ENCODE results near the gene DNAH7.

The DNAH7 gene

GRCh38 chr2:195864316-195864715, 204.3 kb downstream of the DNAH7 start:
- DNase-seq (ENCODE audit: low read depth in 2 of 2), result no peak

GRCh38 chr2:195863564-195863963, 205.1 kb downstream of the DNAH7 start:
- no peak for DNase-seq (ENCODE audit: low read depth in 2 of 2)

- no peak for DNase-seq (ENCODE audit: low read depth in 2 of 2)
Measured at GRCh38 chr2:195863121-195863520, 205.5 kb downstream of the DNAH7 start.

DNA sequence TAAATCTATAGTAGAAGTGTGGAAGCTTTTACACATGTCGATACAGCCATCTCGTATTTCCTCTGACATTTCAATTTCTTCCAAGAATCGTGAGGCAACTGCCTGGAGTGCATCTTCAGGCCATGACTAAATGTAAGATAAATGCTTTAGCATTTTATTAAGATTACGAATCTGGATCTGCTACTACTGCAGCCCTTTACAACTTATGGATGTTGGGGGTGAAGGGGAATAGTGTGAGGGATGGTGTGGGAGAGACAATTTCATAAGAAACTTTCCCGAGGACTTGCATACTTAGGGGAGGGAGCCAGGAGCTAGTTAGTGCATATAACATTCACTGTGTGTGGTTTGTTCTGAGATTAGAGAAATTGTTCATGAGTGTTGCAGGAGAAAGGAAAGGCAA, 206.8 kb downstream of the DNAH7 start:
- DNase-seq (ENCODE audit: low read depth in 2 of 2), result no peak

- no peak for DNase-seq (ENCODE audit: low read depth in 2 of 2)
Measured at GRCh38 chr2:195859513-195859912, 209.1 kb downstream of the DNAH7 start.

DNA sequence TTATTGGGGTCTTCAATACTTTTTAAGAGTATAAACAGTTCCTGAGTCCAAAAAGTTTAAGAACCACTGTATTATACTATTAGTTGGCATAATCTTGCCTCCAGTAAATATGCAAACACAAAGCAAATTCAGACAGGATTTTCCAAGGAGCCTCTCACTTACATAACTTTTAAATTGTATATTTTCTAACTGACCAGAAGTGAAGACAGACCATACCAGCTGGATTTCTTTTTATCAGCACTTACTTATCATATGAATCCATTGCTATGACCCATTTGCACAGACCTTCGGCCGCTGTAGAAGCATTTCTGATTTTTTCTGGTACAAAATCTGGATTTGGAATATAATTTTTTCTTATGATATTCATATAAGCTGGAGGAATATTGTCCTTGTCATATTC, 211.5 kb downstream of the DNAH7 start:
- DNase-seq (ENCODE audit: low read depth in 2 of 2), result no peak

DNA sequence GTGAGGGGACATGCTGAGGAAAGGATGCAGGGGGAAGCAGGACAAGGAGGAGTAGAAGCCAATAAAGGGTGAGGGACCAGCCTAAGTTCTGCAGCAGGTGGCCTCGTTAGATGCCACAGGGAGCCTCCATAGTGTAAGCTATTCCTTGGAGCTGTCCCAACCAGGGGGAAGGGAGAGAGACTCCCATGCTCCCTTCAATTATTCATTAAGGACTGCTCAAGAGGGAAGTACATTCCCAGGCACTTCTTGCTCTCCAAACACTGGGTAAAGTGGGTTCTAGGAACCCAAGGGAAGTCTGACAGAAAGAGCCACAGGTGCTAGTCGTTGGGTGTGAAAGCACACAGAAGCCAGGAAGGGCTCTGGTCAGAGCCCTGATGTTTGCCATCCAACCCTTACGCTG, 217.9 kb downstream of the DNAH7 start:
- no peak for DNase-seq (ENCODE audit: low read depth in 2 of 2)

- DNase-seq (ENCODE audit: low read depth in 2 of 2), result no peak
Measured at GRCh38 chr2:195848119-195848899, 220.3 kb downstream of the DNAH7 start.

DNA sequence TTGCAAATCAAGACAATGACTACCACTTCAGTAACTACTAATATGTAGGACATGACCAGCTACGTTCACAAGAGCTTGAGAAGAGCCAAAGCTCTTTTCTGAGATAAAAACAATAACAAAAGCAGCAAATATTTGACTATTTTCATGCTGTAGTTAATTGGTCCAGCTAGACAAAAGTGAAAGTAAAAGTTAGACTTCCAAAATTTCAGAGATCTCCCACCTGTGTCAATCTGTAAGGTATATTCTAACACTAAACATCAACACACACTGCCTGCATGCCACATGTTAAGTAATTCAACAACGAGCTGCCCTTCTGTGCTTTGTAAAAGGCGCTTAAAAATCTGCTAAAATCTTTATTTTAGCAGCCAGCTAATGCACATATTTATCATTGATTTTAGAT, 225.7 kb downstream of the DNAH7 start:
- DNase-seq (ENCODE audit: low read depth in 2 of 2), result no peak

- no peak for DNase-seq (ENCODE audit: low read depth in 2 of 2)
Measured at GRCh38 chr2:195838002-195838401, 230.6 kb downstream of the DNAH7 start.

DNA sequence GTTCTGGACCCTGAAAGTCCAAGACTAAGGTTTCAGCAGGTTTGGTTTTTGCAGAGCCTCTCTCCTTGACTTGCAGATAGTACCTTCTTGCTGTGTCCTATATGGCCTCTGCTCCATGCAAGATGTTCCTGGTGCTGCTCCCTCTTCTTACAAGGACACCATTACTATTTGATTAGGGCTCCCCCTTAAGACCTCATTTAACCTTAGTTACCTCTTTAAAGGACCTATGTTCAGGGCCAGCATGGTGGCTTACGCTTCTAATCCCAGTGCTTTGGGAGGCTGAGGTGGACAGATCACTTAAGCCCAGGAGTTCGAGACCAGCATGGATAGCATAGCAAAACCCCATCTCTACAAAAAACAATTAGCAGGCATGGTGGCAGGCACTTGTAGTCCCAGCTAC, 232.6 kb downstream of the DNAH7 start:
- DNase-seq (ENCODE audit: low read depth in 2 of 2), result no peak

GRCh38 chr2:195834836-195835235, 233.8 kb downstream of the DNAH7 start:
- no peak for DNase-seq (ENCODE audit: low read depth in 2 of 2)

GRCh38 chr2:195830968-195831950, 237.4 kb downstream of the DNAH7 start:
- DNase-seq (ENCODE audit: low read depth in 2 of 2), result no peak

- no peak for DNase-seq (ENCODE audit: low read depth in 2 of 2)
Measured at GRCh38 chr2:195824478-195824877, 244.2 kb downstream of the DNAH7 start.

- no peak for DNase-seq (ENCODE audit: low read depth in 2 of 2)
Measured at GRCh38 chr2:195823206-195823605, 245.4 kb downstream of the DNAH7 start.

DNA sequence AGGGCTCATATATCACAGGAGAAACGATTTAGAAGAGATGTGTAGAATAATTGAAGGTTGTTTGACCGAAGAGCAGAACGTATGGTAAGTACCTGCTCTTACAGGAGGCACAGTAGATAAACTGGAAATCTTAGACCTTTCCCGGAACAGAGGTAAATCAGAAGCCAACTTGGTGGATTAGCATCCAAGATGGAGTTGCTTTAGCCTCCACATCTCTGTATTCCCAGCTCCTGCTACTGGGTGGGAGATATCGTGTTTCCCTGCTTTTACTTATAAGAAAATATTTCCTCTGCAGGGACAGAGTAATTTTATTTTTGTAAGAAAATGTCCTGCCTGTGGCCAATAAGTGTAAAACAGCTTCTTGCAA, 247.1 kb downstream of the DNAH7 start:
- DNase-seq (ENCODE audit: low read depth in 2 of 2), result no peak

GRCh38 chr2:195820867-195821565, 247.6 kb downstream of the DNAH7 start:
- no peak for DNase-seq (ENCODE audit: low read depth in 2 of 2)

DNA sequence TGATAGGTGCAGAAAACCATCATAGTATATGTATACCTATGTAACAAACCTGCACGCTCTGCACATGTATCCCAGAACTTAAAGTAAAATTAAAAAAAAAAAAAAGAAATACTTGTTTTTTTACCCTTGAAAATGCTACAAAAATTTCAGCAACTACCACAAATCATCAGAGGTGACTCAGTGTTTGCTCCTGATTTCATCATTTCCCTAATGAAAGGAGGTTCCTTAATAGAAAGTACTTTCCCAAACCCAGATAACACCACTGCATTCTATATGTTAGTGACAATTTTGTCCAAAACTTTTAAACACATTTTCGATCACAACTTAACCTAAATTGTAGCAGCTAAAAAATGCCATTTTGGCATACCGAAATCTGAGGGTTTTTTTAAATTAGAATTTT, 248.3 kb downstream of the DNAH7 start:
- DNase-seq (ENCODE audit: low read depth in 2 of 2), result no peak

DNA sequence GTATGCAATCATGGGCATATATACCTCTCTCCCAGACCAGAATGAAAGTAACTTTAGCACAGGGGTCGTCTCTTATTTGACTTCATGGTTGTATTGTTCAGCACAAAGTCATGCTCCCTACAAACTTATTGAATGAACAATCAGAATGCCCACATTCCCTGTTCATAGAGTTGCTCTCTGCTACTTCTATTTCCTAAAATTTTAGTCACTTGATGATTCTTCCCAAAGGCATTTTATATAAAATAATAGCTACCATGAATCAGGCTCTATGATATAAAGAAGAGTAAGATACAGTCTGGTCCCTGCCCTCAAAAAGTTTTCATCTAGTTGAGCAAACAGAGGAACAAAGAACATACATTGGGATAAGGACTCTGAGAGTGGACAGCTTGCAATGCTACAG, 249.4 kb downstream of the DNAH7 start:
- DNase-seq (ENCODE audit: low read depth in 2 of 2), result no peak

- DNase-seq (ENCODE audit: low read depth in 2 of 2), result no peak
Measured at GRCh38 chr2:195818526-195818925, 250.1 kb downstream of the DNAH7 start.

DNA sequence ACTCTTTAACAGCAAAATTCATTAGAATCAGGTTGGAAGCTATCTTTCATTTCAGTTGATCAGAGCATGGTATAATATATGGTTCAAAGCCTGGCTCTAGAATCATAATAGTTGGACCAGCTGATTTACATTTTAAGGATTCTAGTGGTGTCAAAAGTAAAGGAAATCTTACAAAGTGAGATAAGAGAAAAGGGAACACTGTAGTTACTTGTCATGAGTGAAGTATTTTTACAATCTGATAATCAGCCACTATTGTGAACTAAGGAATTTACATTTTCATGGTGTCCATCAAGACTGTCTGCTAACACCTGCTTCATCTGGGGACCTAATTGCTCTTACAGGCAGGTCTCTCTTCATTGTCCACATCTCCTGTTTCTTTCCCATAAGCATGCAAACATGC, 250.5 kb downstream of the DNAH7 start:
- no peak for DNase-seq (ENCODE audit: low read depth in 2 of 2)

GRCh38 chr2:195815083-195815482, 253.6 kb downstream of the DNAH7 start:
- DNase-seq (ENCODE audit: low read depth in 2 of 2), result no peak

Measured in stimulated activated CD4-positive, alpha-beta T cell treated with anti-CD3 and anti-CD28 coated beads, Interleukin-12 subunit alpha, Interleukin-12 subunit beta, amount 100 ng/mL, for 24 hours (primary cell).